H1 (cell line): ENCODE data around the gene PRKD1. TPM values are rescaled to one million over a fixed set of nuclear protein-coding genes. Genes with fewer than 3 reads are reported as not detected.

Experiments used
- CREB1 ChIP-seq: IDR thresholded peaks from 2 replicates; pipeline ENCODE4 v1.6.1; 2012; ENCODE audit warnings: inconsistent platforms
- GABPA ChIP-seq: IDR thresholded peaks from 2 replicates; pipeline ENCODE4 v1.6.1; 2011; ENCODE audit warnings: mild to moderate bottlenecking, low read length, moderate library complexity, borderline replicate concordance; ENCODE audit not compliant: insufficient read depth
- GTF2F1 ChIP-seq: IDR thresholded peaks from 2 replicates; pipeline ENCODE4 v1.6.1; 2012; ENCODE audit warnings: low read depth, low read length, improper control_type of control experiment, borderline replicate concordance
- KDM5A ChIP-seq: fragments of 200-600 bp; IDR thresholded peaks from 2 replicates; pipeline ENCODE4 v1.7.1; 2012; ENCODE audit warnings: mild to moderate bottlenecking, low read length, inconsistent platforms, mixed read lengths
- SP4 ChIP-seq: IDR thresholded peaks from 2 replicates; pipeline ENCODE4 v1.6.1; 2012; ENCODE audit warnings: low read length, inconsistent platforms
- polyA plus RNA-seq, 7 experiments: library from polyadenylated mRNA; depleted of rRNA in 3 of 7; stranded (reverse) in 5 of 7; unstranded in 2 of 7; fragments of >200 nt in 5 of 7; fragments of 200-250 nt in 2 of 7; gene quantifications; 1 replicate in 5 of 7; 2 replicates in 1 of 7; 4 replicates in 1 of 7; pipeline versions ENCODE4 v1.2.1 to v1.2.3, GENCODE V29; 2011 to 2013; ENCODE audit warnings: missing spikeins in 2 of 7, mixed read lengths in 2 of 7
- total RNA-seq: library from RNA; stranded (reverse); fragmentation: NEBNext Ultra II Directional; extraction: Animal tissue kit (Norgen Biotek cat#: 25700); gene quantifications from 2 replicates; pipeline ENCODE4 v1.2.1, GENCODE V29; 2021

Gene PRKD1
- total and polyA plus RNA-seq, 2 of the 8 experiments (the other 6 are each of a cell fraction or from before 2014, with no cell fraction given), result 3.6 to 6.8 TPM

GRCh38 chr14:29579838-29580237 is 347.8 kb downstream of the PRKD1 start (continued):
- TF ChIP-seq KDM5A (no peak), SP4 (no peak), CREB1 (no peak), GTF2F1 (no peak), GABPA (no peak)
